Gastroesophageal sphincter (tissue), 4 donors: ENCODE measurements around the gene BST1. TPM values are rescaled to one million over a fixed set of nuclear protein-coding genes. Genes with fewer than 3 reads are reported as not detected.

Source experiments
- ATAC-seq: fragments of 150-250 bp; one replicate; pipeline ENCODE4 v1.9.1; 2016; ENCODE audit warnings: mild to moderate bottlenecking, moderate library complexity
- H3K27ac ChIP-seq, 4 donors: fragments of 200-600 bp; sonication (generic) in 3 of 4; 1 replicate in 3 of 4; 2 replicates in 1 of 4; pipeline ENCODE4 v1.5.1; 2016 to 2019
- H3K27me3 ChIP-seq: fragments of 200-600 bp; sonication (generic); one replicate; pipeline ENCODE4 v1.5.1; 2019
- H3K36me3 ChIP-seq, 2 donors: fragments of 200-600 bp; sonication (generic); one replicate each; pipeline ENCODE4 v1.5.1; 2019; ENCODE audit warnings: control low read depth in 1 of 2
- H3K4me1 ChIP-seq, 3 donors: fragments of 200-600 bp; sonication (generic); 1 replicate in 2 of 3; 2 replicates in 1 of 3; pipeline ENCODE4 v1.5.1; 2016 to 2019; ENCODE audit warnings: control low read depth in 2 of 3
- H3K4me3 ChIP-seq, 2 donors: fragments of 200-600 bp; sonication (generic); one replicate each; pipeline ENCODE4 v1.5.1; 2019; ENCODE audit warnings: mild to moderate bottlenecking in 1 of 2, moderate library complexity in 1 of 2
- H3K9me3 ChIP-seq, 3 donors: fragments of 200-600 bp; sonication (generic); one replicate each; pipeline ENCODE4 v1.5.1; 2017 to 2019; ENCODE audit warnings: control low read depth in 2 of 3
- EP300 ChIP-seq: sonication (generic); formaldehyde crosslinking; IDR thresholded peaks from one replicate; pipeline ENCODE4 v1.6.1; 2017; ENCODE audit warnings: antibody characterized with exemption, mild to moderate bottlenecking
- POLR2A ChIP-seq, 2 donors: fragments of 450-650 bp; IDR thresholded peaks; one replicate each; pipeline ENCODE4 v1.6.1; 2017; ENCODE audit warnings: antibody characterized with exemption in 2 of 2, mild to moderate bottlenecking in 2 of 2, moderate library complexity in 1 of 2
- POLR2AphosphoS5 ChIP-seq: sonication (generic); formaldehyde crosslinking; IDR thresholded peaks from one replicate; pipeline ENCODE4 v1.6.1; 2017; ENCODE audit warnings: antibody characterized with exemption
- WGBS, 2 donors: methylation state at CpG; one replicate each; pipeline ENCODE4 v1.1.5; 2018; ENCODE audit warnings: low coverage in 1 of 2; 5-methylcytosine and 5-hydroxymethylcytosine counted together
- total RNA-seq, 4 donors: library from RNA; depleted of rRNA; stranded (reverse); fragments of >200 nt; gene quantifications; one replicate each; pipeline ENCODE4 v1.1.0, GENCODE V29; 2016
- TF ChIP-seq, protein P1 (sequence below), 4 experiments: fragments of 200-600 bp in 2 of 4; fragments of 450-650 bp in 2 of 4; sonication (generic) in 1 of 4; IDR thresholded peaks; one replicate each; pipeline ENCODE4 v1.5.1; 2017 to 2019; ENCODE audit warnings: antibody characterized with exemption in 4 of 4, mild to moderate bottlenecking in 2 of 4, moderate library complexity in 2 of 4

BST1 gene
- total RNA-seq, 4 donors from 2014 or later, result 0.62 to 9.3 (median 3.3) TPM

DNA sequence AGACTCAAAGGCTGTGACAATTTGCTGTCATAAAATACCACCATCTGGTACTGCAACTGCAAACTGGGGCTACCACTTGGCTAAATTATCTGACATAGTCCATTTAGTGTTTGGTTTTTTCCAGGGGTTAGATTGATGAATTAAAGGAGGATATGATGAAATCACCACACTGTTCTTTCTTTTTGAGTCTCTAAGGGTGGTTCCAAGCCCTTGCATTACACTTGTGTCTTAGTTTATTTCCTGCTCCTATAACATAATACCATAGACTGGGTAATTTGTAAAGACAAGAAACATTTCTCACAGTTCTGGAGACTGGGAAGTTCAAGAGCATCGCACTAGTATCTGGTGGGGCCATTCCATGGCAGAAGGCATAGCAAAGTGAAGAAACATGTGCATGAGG lies 43.2 kb downstream of the BST1 start:
- Histone ChIP-seq H3K4me3 (no peak overlapping the region), H3K27ac (no peak overlapping the region), H3K9me3 (no peaks in the 10 kb centered on the region), H3K4me1 (no peaks in the 10 kb centered on the region), H3K27me3 (no peaks in the 10 kb centered on the region), H3K36me3 (no peaks in the 10 kb centered on the region)
- TF ChIP-seq POLR2A (IDR thresholded peaks at IDR 0.05) (no peak), EP300 (no peak), POLR2AphosphoS5 (no peak)
- TF ChIP-seq, protein P1, sequence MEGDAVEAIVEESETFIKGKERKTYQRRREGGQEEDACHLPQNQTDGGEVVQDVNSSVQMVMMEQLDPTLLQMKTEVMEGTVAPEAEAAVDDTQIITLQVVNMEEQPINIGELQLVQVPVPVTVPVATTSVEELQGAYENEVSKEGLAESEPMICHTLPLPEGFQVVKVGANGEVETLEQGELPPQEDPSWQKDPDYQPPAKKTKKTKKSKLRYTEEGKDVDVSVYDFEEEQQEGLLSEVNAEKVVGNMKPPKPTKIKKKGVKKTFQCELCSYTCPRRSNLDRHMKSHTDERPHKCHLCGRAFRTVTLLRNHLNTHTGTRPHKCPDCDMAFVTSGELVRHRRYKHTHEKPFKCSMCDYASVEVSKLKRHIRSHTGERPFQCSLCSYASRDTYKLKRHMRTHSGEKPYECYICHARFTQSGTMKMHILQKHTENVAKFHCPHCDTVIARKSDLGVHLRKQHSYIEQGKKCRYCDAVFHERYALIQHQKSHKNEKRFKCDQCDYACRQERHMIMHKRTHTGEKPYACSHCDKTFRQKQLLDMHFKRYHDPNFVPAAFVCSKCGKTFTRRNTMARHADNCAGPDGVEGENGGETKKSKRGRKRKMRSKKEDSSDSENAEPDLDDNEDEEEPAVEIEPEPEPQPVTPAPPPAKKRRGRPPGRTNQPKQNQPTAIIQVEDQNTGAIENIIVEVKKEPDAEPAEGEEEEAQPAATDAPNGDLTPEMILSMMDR (IDR thresholded peaks at IDR 0.05), result no peak
- WGBS, 2 donors, result 100% methylated on average over 1 of the region's 1 CpG
- no peak for ATAC-seq

DNA sequence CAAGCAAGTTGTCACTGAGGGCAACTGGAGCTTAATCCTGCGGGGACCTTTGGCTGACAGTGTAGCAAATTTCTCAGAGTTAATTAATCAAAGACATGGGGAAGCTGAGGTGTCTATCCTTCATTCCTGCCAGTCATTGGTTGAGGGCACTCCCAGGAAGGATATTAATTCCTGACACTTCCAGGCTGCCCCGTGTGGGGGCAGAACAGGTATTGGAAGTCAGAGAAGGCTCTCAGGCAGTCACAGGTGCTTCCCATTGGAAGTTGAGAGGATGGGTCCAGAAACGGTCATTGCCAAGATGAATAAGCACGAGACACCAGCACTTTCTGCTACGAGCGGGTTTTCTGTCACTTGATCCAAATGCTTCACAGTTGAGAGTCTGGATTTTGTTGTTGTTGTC lies 46.1 kb downstream of the BST1 start:
- H3K4me3 ChIP-seq, result no peak overlapping the region
- no peak for ATAC-seq
- TF ChIP-seq POLR2AphosphoS5 (no peak), EP300 (no peak)
- no peaks in the 10 kb centered on the region for H3K4me1 ChIP-seq
- H3K36me3 ChIP-seq, result no peaks in the 10 kb centered on the region
- H3K9me3 ChIP-seq, result no peaks in the 10 kb centered on the region
- H3K27me3 ChIP-seq, result no peaks in the 10 kb centered on the region
- 60 to 86% methylated on average over 1 to 5 of the region's 6 CpGs for WGBS, 2 donors
- no peak overlapping the region for H3K27ac ChIP-seq

DNA sequence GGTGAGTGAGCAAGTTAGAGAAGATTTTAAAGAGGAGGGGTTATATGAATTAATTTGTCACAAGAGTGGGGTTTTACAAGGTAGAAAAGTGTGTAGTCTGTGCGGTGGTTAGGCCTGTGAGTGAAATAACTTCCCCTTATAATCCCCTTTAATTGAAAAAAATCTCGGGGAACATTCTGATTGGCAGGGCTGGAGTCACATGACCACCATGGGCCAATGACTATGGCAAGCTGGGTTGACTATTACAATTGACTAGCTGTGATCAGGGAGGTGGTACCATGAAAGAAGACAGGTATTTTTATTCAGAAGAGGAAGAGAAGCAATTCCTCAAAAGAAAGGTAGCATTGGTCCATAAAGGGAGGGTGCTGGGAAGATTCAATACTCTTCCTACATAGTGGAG lies 48.3 kb downstream of the BST1 start:
- TF ChIP-seq EP300 (no peak), POLR2AphosphoS5 (no peak), POLR2A (IDR thresholded peaks at IDR 0.05) (no peak)
- TF ChIP-seq, protein P1 (IDR thresholded peaks at IDR 0.05), result no peak
- Histone ChIP-seq H3K27me3 (no peaks in the 10 kb centered on the region), H3K4me1 (no peaks in the 10 kb centered on the region), H3K36me3 (no peaks in the 10 kb centered on the region), H3K9me3 (no peaks in the 10 kb centered on the region), H3K27ac (no peak overlapping the region), H3K4me3 (no peak overlapping the region)
- ATAC-seq, result no peak
- WGBS, 2 donors, result 100% methylated on average over 2 of the region's 2 CpGs

DNA sequence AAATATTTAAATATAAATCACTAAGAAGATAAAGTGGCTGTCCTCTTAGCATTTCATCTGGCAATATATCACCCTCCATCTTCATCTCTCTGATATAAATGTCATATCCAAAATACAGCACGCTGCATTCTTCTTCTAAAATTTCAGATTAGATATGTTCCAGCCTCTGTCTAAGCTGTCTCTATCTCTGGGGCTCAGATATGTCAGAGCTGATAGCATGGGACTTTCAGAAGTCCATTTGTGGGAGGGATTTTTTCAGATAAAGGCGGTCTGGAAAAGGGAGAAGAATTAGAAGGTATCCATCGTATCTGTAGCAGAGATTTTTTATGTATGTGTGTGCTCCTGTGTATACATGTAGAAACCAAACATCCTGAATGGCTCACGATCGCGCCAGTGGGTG lies 50.2 kb downstream of the BST1 start:
- no peak for ATAC-seq
- Histone ChIP-seq H3K27me3 (no peaks in the 10 kb centered on the region), H3K27ac (no peak overlapping the region), H3K4me1 (no peaks in the 10 kb centered on the region), H3K36me3 (no peaks in the 10 kb centered on the region), H3K9me3 (no peaks in the 10 kb centered on the region), H3K4me3 (no peak overlapping the region)
- TF ChIP-seq POLR2A (IDR thresholded peaks at IDR 0.05), result no peak
- no peak for TF ChIP-seq EP300
- no peak for TF ChIP-seq POLR2AphosphoS5
- TF ChIP-seq, protein P1 (IDR thresholded peaks at IDR 0.05), result no peak
- 78 to 96% methylated on average over 4 to 6 of the region's 6 CpGs for WGBS, 2 donors

DNA sequence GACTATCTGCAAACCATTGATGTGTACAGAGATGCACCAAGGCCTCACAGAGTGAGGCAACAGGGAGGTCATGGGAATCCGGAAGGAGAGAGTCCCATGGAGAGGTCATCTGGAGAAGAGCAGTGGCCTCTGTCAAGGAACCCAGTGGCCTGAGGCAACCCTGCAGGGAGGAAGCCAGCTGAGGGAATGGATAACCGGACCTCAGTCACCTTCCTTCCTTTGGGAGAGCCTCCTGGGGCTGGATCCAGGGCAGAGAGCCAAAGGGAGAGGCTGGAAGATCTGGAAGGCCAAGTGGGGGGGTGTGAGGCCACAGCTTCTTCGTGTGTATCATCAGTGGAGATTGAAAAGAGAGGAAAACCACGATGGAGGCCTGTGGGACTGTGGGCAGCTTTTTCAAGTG lies 50.9 kb downstream of the BST1 start:
- ATAC-seq, result peak; percentile 68
- H3K27me3 ChIP-seq, result no peaks in the 10 kb centered on the region
- TF ChIP-seq POLR2A (IDR thresholded peaks at IDR 0.05), result no peak
- TF ChIP-seq, protein P1 (IDR thresholded peaks at IDR 0.05), result no peak
- TF ChIP-seq EP300, result no peak
- TF ChIP-seq POLR2AphosphoS5, result no peak
- WGBS, 2 donors, result 45 to 52% methylated on average over 3 to 4 of the region's 4 CpGs
- H3K27ac ChIP-seq, result no peak overlapping the region
- H3K9me3 ChIP-seq, result no peaks in the 10 kb centered on the region
- H3K4me3 ChIP-seq, result no peak overlapping the region
- H3K36me3 ChIP-seq, result no peaks in the 10 kb centered on the region
- no peaks in the 10 kb centered on the region for H3K4me1 ChIP-seq
